PC-3 (cell line): ENCODE results near the gene KLF5.
"Not testable (repeated sequence)": the region's sequence is repeated elsewhere in the genome, so short reads cannot be mapped to it uniquely, and the experiment has no call there.

Experiments
- EZH2 ChIP-seq: fragments of 300-600 bp; sonication (generic); IDR thresholded peaks from one replicate; pipeline ENCODE4 v1.6.1; 2017; ENCODE audit warnings: antibody characterized with exemption, mild to moderate bottlenecking, low read length; ENCODE audit not compliant: unreplicated experiment
- TF ChIP-seq, protein P1 (sequence below): fragments of 300-600 bp; sonication (generic); conservative IDR thresholded peaks from 2 replicates; pipeline ENCODE4 v1.5.1; 2017; ENCODE audit warnings: antibody characterized with exemption, low read depth, mild to moderate bottlenecking, low read length

DNA sequence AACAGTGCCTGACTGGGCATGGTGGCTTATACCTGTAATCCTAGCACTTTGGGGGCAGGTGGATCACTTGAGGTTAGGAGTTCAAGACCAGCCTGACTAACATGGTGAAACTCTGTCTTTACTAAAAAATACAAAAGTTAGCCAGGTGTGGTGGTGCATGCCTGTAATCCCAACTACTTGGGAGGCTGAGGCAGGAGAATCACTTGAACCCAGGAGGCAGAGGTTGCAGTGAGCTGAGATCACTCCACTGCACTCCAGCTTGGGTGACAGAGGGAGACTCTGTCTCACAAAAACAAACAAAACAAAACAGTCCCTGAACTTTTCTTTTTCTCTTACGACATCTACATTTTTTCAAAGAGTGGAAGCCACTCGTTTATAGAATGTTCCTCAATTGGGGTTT is 10.2 kb upstream of the KLF5 start:
- TF ChIP-seq, protein P1, sequence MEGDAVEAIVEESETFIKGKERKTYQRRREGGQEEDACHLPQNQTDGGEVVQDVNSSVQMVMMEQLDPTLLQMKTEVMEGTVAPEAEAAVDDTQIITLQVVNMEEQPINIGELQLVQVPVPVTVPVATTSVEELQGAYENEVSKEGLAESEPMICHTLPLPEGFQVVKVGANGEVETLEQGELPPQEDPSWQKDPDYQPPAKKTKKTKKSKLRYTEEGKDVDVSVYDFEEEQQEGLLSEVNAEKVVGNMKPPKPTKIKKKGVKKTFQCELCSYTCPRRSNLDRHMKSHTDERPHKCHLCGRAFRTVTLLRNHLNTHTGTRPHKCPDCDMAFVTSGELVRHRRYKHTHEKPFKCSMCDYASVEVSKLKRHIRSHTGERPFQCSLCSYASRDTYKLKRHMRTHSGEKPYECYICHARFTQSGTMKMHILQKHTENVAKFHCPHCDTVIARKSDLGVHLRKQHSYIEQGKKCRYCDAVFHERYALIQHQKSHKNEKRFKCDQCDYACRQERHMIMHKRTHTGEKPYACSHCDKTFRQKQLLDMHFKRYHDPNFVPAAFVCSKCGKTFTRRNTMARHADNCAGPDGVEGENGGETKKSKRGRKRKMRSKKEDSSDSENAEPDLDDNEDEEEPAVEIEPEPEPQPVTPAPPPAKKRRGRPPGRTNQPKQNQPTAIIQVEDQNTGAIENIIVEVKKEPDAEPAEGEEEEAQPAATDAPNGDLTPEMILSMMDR: not testable (repeated sequence)
- not testable (repeated sequence) for TF ChIP-seq EZH2
